Vagina (tissue), 2 donors: Measurements from ENCODE around the gene PHF20.

ENCODE experiments used
- POLR2A ChIP-seq, 2 donors: fragments of 450-650 bp; IDR thresholded peaks; one replicate each; pipeline ENCODE4 v1.6.1; 2017; ENCODE audit warnings: antibody characterized with exemption in 2 of 2, mild to moderate bottlenecking in 2 of 2, moderate library complexity in 2 of 2
- POLR2AphosphoS5 ChIP-seq, 2 donors: sonication (generic); formaldehyde crosslinking; IDR thresholded peaks; one replicate each; pipeline ENCODE4 v1.9.0; 2017; ENCODE audit warnings: antibody characterized with exemption in 2 of 2, mild to moderate bottlenecking in 2 of 2, low read depth in 1 of 2; ENCODE audit not compliant: insufficient read depth in 1 of 2
- TF ChIP-seq, protein P1 (sequence below), 3 experiments: fragments of 450-650 bp in 2 of 3; fragments of 200-600 bp in 1 of 3; sonication (generic) in 1 of 3; IDR thresholded peaks; one replicate each; pipeline ENCODE4 v1.5.1; 2017 to 2019; ENCODE audit warnings: antibody characterized with exemption in 3 of 3, mild to moderate bottlenecking in 2 of 3, moderate library complexity in 2 of 3

- TF ChIP-seq POLR2AphosphoS5 (IDR thresholded peaks at IDR 0.05; ENCODE audit: insufficient read depth in 1 of 2, low read depth in 1 of 2) = no peak
- TF ChIP-seq, protein P1, sequence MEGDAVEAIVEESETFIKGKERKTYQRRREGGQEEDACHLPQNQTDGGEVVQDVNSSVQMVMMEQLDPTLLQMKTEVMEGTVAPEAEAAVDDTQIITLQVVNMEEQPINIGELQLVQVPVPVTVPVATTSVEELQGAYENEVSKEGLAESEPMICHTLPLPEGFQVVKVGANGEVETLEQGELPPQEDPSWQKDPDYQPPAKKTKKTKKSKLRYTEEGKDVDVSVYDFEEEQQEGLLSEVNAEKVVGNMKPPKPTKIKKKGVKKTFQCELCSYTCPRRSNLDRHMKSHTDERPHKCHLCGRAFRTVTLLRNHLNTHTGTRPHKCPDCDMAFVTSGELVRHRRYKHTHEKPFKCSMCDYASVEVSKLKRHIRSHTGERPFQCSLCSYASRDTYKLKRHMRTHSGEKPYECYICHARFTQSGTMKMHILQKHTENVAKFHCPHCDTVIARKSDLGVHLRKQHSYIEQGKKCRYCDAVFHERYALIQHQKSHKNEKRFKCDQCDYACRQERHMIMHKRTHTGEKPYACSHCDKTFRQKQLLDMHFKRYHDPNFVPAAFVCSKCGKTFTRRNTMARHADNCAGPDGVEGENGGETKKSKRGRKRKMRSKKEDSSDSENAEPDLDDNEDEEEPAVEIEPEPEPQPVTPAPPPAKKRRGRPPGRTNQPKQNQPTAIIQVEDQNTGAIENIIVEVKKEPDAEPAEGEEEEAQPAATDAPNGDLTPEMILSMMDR (IDR thresholded peaks at IDR 0.05) = no peak
- TF ChIP-seq POLR2A (IDR thresholded peaks at IDR 0.05) = no peak
These were observed 115.7 kb downstream of the PHF20 start for GRCh38 chr20:35887393-35888064.
